Panc1 (cell line): Measurements from ENCODE around the gene GORAB. TPM values are rescaled to one million over a fixed set of nuclear protein-coding genes. Genes with fewer than 3 reads are reported as not detected.

Source experiments
- ATAC-seq: fragments of 200-7000 bp; cut with Tn5 transposase; 2 replicates; pipeline ENCODE4 v1.9.1; 2020; ENCODE audit warnings: mild to moderate bottlenecking, moderate library complexity
- BruUV-seq: library from RNA; stranded (reverse); fragments of 400-500 nt; replicated peaks from 2 replicates; lab custom pipeline; 2021; lab: Mats Ljungman, UMichigan
- CTCF ChIA-PET: fragments of 300-600 bp; sonication (Branson Sonifier 250); formaldehyde crosslinking; loops from one replicate; lab custom pipeline; 2022; ENCODE audit warnings: antibody characterized with exemption; lab: Charles Lee
- POLR2A ChIA-PET: fragments of 300-600 bp; sonication (Branson Sonifier 250); formaldehyde crosslinking; loops from one replicate; lab custom pipeline; 2022; ENCODE audit warnings: antibody characterized with exemption; lab: Charles Lee
- DNase-seq: peaks from one replicate; pipeline ENCODE4 v3.0.0-alpha.2; 2010; ENCODE audit warnings: low read depth, low spot score
- H3K27ac ChIP-seq: 2 replicates; pipeline ENCODE4 v1.5.1; 2011; ENCODE audit warnings: mild to moderate bottlenecking, low read length, inconsistent platforms
- H3K27me3 ChIP-seq: fragments of 200-500 bp; sonication (Bioruptor generic); 2 replicates; pipeline ENCODE4 v1.6.0; 2014; ENCODE audit warnings: low read length, inconsistent platforms; ENCODE audit not compliant: control insufficient read depth, insufficient read depth
- H3K36me3 ChIP-seq: fragments of 200-500 bp; sonication (Bioruptor generic); 2 replicates; pipeline ENCODE4 v1.5.1; 2014; ENCODE audit warnings: inconsistent platforms, mild to moderate bottlenecking, low read length, moderate library complexity; ENCODE audit not compliant: control insufficient read depth, insufficient read depth
- H3K4me1 ChIP-seq: 2 replicates; pipeline ENCODE4 v1.5.1; 2011; ENCODE audit warnings: inconsistent platforms, mild to moderate bottlenecking, low read length, moderate library complexity; ENCODE audit not compliant: control insufficient read depth, insufficient read depth
- H3K4me3 ChIP-seq, 2 experiments: 2 replicates each; pipeline ENCODE4 v1.5.1; 2011 to 2012; ENCODE audit warnings: low read depth in 2 of 2, low read length in 2 of 2, mild to moderate bottlenecking in 2 of 2, inconsistent platforms in 1 of 2, moderate library complexity in 1 of 2
- H3K9me3 ChIP-seq: fragments of 200-500 bp; sonication (Bioruptor generic); 2 replicates; pipeline ENCODE4 v1.5.1; 2014; ENCODE audit warnings: low read depth, mild to moderate bottlenecking, inconsistent platforms, low read length, moderate library complexity; ENCODE audit not compliant: control insufficient read depth, insufficient read depth
- CTCF ChIP-seq: fragments of 450-650 bp; IDR thresholded peaks from 2 replicates; pipeline ENCODE4 v1.5.1; 2017; ENCODE audit warnings: mild to moderate bottlenecking
- POLR2AphosphoS5 ChIP-seq: IDR thresholded peaks from 2 replicates; pipeline ENCODE4 v1.6.1; 2012; ENCODE audit warnings: mild to moderate bottlenecking, low read depth, low read length, moderate library complexity
- REST ChIP-seq, 2 experiments: IDR thresholded peaks; 2 replicates each; pipeline ENCODE4 v1.6.1; 2011 to 2012; ENCODE audit warnings: low read depth in 2 of 2, control low read depth in 1 of 2, low read length in 1 of 2, mild to moderate bottlenecking in 1 of 2, moderate library complexity in 1 of 2; ENCODE audit not compliant: insufficient read depth in 1 of 2
- SIN3A ChIP-seq: IDR thresholded peaks from 2 replicates; pipeline ENCODE4 v1.6.1; 2012; ENCODE audit warnings: low read depth, mild to moderate bottlenecking, low read length, moderate library complexity, borderline replicate concordance; ENCODE audit not compliant: insufficient read depth
- TCF7L2 ChIP-seq: IDR thresholded peaks from 2 replicates; pipeline ENCODE4 v1.6.1; 2011; ENCODE audit warnings: mild to moderate bottlenecking, low read depth, low read length, inconsistent platforms
- in situ Hi-C: cut with HindIII; loops from 2 replicates; pipeline ENCODE4 v1.10.0; 2016; ENCODE audit warnings: low sequenced_read_pairs, low pct_unique_long_range_greater_than_20kb
- intact Hi-C: fragments of 100-400 bp; cut with micrococcal nuclease; formaldehyde crosslinking; loops from one replicate; pipeline ENCODE4 v1.10.0; 2022; ENCODE audit not compliant: unreplicated experiment
- total RNA-seq: library from RNA; stranded (reverse); gene quantifications from one replicate; pipeline ENCODE4 v1.2.1, GENCODE V29; 2021; ENCODE audit not compliant: unreplicated experiment

The GORAB gene
- total RNA-seq, 1 experiment from 2014 or later: 8.1 TPM

GRCh38 chr1:170495006-170495405 is 37.0 kb upstream of the GORAB start:
- CTCF ChIA-PET: no interaction called here
- POLR2A ChIA-PET: no interaction called here
- intact Hi-C loops: no loop called here
- Histone ChIP-seq H3K36me3 (no peaks in the 10 kb centered on the region), H3K27me3 (no peaks in the 10 kb centered on the region), H3K27ac (no peak overlapping the region), H3K9me3 (no peaks in the 10 kb centered on the region; the same call in 1 of the 2 replicates), H3K4me3 (no peak overlapping the region), H3K4me1 (no peaks in the 10 kb centered on the region)
- DNase-seq (no peak), ATAC-seq (no peak)
- no TSS peak for BruUV-seq
- TF ChIP-seq CTCF: no peak
- no peak for TF ChIP-seq TCF7L2
- TF ChIP-seq REST (IDR thresholded peaks at IDR 0.05; ENCODE audit: insufficient read depth in 1 of 2, low read depth in 2 of 2, low read length in 1 of 2): no peak
- no peak for TF ChIP-seq SIN3A
- no peak for TF ChIP-seq POLR2AphosphoS5
- in situ Hi-C loops: no loop called here

- Histone ChIP-seq H3K27me3 (no peaks in the 10 kb centered on the region), H3K36me3 (no peaks in the 10 kb centered on the region), H3K27ac (no peak overlapping the region), H3K9me3 (no peaks in the 10 kb centered on the region; the same call in 1 of the 2 replicates), H3K4me3 (no peak overlapping the region), H3K4me1 (no peaks in the 10 kb centered on the region)
- ChIA-PET POLR2A (no interaction called here), CTCF (no interaction called here)
- no peak for ATAC-seq
- TF ChIP-seq REST (IDR thresholded peaks at IDR 0.05; ENCODE audit: insufficient read depth in 1 of 2, low read depth in 2 of 2, low read length in 1 of 2) (no peak), SIN3A (no peak), TCF7L2 (no peak), POLR2AphosphoS5 (no peak), CTCF (no peak)
- intact Hi-C loops (no loop called here), in situ Hi-C loops (no loop called here)
- DNase-seq: no peak
- BruUV-seq: no TSS peak
Measured at GRCh38 chr1:170498876-170499275, 33.1 kb upstream of the GORAB start.
